ENCODE results near the gene NDEL1.

DNA sequence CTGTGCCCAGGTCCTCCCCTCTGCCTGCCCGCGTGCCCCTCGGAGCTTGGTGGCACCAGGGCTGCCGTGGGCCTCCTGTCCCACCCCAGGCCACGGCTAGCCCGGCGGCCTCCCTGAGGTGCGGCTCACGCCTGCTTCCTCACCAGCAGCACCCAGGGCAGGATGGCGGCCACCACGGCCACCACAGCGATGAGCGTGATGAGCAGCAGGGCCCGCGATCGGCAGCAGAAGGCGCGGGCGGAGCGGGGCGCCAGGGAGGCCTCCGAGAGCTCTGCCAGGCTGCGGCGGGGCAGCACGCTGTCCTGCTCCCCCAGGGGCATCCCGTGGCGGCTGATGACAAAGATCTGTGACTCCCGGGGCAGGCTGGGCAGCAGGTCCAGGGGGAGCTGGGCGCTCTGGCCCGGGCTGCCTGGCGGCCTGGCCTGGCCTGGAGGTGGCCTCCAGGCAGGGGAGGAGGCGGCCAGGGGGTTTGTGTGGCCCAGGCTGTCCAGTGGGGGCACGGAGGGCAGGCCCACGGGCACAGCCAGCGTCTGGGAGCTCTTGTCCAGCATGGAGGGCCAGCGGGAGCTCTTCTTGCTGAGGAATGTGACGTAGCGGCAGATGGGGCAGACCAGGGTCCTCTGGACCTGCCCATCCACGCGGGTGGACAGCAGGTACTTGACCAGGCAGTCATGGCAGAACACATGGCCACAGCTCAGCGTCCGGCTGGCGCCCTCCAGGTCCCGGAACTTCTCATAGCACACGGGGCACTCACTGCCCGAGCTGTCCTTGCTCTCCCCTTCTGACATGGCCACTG is 42.8 kb upstream of the NDEL1 start:
- TF ChIP-seq, protein P1, sequence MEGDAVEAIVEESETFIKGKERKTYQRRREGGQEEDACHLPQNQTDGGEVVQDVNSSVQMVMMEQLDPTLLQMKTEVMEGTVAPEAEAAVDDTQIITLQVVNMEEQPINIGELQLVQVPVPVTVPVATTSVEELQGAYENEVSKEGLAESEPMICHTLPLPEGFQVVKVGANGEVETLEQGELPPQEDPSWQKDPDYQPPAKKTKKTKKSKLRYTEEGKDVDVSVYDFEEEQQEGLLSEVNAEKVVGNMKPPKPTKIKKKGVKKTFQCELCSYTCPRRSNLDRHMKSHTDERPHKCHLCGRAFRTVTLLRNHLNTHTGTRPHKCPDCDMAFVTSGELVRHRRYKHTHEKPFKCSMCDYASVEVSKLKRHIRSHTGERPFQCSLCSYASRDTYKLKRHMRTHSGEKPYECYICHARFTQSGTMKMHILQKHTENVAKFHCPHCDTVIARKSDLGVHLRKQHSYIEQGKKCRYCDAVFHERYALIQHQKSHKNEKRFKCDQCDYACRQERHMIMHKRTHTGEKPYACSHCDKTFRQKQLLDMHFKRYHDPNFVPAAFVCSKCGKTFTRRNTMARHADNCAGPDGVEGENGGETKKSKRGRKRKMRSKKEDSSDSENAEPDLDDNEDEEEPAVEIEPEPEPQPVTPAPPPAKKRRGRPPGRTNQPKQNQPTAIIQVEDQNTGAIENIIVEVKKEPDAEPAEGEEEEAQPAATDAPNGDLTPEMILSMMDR (IDR thresholded peaks at IDR 0.05; ENCODE audit: low read length), result no peak
- TF ChIP-seq EZH2 (IDR thresholded peaks at IDR 0.05; ENCODE audit: borderline replicate concordance, low read length), result no peak
